NCI-H774 (cell line): ENCODE measurements around the gene OR10Z1.

ENCODE experiments used
- DNase-seq: peaks from one replicate; lab custom pipeline; 2025; lab: John Stamatoyannopoulos, UW

The OR10Z1 gene, protein sequence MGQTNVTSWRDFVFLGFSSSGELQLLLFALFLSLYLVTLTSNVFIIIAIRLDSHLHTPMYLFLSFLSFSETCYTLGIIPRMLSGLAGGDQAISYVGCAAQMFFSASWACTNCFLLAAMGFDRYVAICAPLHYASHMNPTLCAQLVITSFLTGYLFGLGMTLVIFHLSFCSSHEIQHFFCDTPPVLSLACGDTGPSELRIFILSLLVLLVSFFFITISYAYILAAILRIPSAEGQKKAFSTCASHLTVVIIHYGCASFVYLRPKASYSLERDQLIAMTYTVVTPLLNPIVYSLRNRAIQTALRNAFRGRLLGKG

GRCh38 chr1:158604968-158605367, at the start of gene OR10Z1:
OR10Z1 (plus strand) TSS chr1:158605268; CDS start chr1:158606439, 1,171 bp downstream.
- DNase-seq: no peak

GRCh38 chr1:158559696-158560095, 45.4 kb upstream of the OR10Z1 start:
- DNase-seq: no peak

DNA sequence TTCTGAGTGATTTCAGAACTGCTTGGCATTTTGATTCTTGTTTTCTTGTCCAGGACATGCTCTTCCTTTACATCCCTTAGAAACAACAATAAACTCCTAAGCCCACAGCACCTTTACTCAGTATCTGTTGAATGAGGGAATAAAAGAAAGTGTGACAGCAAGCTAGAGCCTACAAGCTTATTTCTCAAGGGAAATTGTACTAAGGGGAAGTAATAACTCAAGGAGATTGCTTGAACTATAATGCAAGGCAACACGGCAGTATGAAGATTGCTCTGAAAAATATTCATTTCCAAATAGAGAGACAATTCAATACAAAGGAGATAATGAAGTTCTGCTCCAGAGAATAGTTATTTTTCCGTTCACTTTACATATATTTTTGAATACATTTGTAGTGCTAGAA, 41.2 kb upstream of the OR10Z1 start:
- no peak for DNase-seq

DNA sequence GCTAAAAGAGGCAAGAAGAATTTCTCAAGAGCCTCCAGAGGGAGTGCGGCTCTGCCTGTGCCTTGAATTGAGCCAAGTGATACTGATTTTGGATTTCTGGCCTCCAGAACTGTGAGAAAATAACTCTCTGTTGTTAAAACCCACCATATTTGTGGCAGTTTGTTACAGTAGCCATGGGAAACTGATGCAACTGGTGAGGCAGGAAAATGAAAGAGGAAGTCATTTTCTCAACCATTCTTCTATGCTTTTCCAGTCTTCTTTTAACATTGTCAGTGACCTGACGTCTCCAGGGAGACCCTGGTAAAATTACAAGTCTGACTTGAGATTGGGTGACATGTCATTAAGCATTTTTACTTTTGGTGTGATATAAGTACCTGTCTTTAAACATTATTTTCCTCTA, 40.5 kb upstream of the OR10Z1 start:
- no peak for DNase-seq

- DNase-seq: no peak
Observed at GRCh38 chr1:158570480-158570879, 34.6 kb upstream of the OR10Z1 start, which contains the start of gene OR6P1. OR6P1 (minus strand) TSS chr1:158570580; CDS start chr1:158563604, 6,976 bp downstream.

DNA sequence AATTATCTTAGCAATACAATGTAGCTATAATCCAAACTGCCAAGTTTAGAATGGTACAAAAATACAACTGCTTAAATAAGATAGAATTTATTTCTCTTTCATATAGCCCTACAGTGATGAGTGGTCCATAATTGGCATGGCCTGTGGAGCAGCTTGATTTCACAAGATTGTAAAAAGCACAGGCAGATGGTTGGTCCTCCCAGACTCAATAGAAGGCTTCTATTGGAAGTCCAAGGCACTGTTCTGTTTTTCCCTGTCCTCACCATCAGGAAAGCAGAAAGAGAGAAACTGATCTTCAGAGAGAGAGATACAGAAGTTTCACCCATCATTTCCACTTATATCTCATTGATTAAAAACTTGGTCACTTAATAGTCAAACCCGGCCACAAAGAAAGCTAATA, 32.8 kb upstream of the OR10Z1 start:
- no peak for DNase-seq

- DNase-seq: no peak
Observed at GRCh38 chr1:158577561-158577960, 27.5 kb upstream of the OR10Z1 start.

DNA sequence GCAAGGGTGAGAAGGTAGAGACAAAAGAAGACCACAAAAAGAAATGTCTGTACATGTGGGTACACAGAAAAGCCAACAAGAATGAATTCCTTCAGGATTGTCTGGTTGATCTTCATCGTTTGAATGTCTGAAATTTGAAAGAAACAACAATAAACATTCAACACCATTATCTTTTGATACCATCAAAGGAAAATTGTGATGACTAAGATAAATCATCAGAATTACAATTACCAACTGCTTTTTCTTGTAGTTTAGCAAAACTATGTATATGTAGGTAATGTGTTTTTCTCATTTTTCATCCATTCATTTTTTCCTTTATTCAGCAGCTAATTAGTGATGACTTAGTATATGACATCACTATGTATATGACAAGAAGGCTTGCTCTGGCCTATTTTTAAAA, 25.3 kb upstream of the OR10Z1 start, which contains the start of gene OR10X1:
TSS of gene OR10X1 (minus strand) at position 167 of the 400 bp plus-strand sequence. CDS start at position 167, 0 bp downstream.
- DNase-seq: no peak

GRCh38 chr1:158583962-158584361, 21.1 kb upstream of the OR10Z1 start:
- no peak for DNase-seq

DNA sequence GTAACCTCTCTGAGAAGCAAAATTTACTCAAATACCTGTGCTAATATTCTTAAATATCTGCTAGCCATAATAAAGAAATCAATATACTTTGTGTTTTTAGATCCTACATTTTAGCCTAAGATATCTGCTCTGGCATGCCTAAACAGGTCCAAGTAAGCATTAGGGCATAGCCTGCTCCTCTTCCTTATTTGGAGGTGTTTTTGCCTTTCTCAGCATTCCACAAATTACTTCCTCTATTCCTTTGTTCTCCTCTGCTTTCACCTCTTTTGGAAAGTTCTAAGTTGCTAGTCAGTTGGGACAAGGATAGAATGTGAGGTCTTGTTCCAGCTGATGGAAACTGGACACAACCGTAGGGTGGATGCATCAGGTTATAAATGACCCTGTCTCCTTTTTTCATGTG, 18.1 kb upstream of the OR10Z1 start:
- DNase-seq: no peak

DNA sequence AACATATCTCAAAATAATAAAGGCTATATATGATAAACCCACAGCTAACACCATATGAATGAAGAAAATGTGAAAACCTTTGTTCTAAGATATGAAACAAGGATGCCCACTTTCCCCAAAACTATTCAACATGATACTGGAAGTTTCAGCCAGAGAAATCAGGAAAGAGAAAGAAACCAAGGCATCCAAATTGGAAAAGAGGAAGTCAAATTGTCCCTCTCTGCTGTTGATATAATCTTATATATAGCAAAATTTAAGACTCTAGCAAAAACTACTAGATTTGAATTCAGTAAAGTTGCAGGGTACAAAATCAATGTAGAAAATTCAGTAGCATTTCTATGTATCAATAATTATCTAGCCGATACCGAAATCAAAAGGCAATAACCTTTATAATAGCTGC, 4.3 kb upstream of the OR10Z1 start:
- DNase-seq: no peak

DNA sequence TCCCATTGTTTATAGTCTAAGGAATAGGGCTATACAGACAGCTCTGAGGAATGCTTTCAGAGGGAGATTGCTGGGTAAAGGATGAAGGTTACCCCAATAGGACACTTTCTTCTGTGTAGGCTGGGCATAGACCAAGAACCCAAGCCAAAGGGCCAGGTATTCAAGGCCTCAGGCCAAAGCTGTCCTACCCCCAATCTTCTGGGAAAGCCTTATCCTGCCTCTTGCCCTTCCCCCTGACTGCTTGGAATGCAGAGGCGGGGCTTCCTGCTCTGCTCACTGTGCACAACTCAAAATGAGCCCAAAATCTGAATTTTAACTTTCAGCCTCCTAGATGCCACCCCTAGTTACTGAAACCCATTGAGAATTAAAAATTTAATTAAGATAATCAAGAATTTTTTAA, 2.2 kb downstream of the OR10Z1 start:
- no peak for DNase-seq

- DNase-seq: no peak
Observed at GRCh38 chr1:158611916-158612315, 6.8 kb downstream of the OR10Z1 start.

DNA sequence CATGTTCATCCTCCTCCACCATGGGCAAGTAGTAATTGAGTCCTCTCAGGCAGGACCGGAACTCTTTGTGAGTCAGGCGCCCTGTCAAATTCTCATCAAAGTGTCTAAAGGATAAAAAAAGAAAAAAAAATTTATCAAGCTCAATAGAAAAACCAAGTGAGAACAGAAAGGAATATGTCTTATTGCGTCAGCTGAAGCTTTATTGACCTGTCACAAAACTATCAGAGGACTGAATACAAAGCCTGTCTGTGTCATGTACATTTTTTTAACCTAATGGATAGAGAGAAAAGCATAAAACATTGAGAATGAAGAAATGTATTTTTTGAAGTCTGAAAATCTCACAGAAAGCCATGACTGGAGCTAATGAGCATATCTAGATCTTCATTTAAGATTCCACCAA, 8.7 kb downstream of the OR10Z1 start:
- no peak for DNase-seq

DNA sequence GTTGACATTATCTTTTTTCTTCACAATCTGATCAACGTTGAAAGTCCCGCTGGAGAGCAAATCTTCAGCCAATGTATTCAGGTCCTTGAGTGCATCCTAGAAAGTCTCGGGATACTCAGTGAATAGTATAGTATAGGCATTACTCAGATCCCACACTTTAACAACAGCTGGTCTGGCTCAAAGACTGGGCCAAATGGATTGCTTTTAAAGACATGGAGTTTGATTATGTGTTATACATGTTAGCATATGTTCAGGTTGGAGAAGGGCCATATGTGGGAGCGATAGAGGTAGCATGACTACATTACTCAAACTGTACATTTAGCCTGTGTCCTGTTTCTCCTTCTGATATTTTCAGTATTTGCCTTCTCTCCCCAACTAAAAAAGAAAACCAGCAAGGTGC, 33.1 kb downstream of the OR10Z1 start:
- no peak for DNase-seq

GRCh38 chr1:158638904-158639303, 33.8 kb downstream of the OR10Z1 start:
- no peak for DNase-seq

DNA sequence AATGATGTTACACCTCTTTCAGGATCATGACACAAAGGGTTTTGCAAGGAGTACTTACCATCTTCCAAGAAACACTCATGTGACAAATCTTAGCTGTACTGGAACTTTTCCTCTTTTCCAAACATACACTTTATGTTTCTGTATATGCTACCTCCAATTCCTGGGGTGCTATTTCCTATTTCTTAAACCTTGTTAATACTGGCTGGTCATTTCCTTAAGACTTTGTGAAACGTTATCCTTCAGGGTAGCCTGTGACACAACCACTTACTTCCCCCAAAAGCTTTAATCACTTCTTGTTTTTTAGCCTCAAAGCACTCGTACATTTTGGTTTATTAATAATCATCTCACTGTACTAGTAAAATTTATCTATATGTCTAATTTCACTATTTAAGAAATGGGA, 39.4 kb downstream of the OR10Z1 start:
- no peak for DNase-seq

DNA sequence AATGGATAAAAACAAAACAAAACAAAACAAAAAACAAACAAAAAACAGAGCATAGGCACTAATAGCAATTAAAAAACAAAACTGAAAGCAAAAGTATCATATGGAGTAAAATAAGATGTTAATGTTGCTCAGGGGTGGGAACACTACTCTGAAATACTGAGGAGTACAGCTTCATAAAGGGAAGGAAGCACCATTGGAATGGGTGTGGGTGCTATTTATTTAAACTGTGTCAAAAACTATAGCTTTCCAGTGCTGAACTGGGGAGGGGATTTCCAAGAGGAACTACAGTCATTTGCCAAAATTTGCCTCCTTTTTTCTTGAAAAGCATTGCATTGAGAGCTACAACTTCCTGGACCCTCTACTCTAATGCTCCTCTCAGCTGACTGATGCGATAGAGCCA, 41.4 kb downstream of the OR10Z1 start:
- no peak for DNase-seq

GRCh38 chr1:158649052-158649451, 44.0 kb downstream of the OR10Z1 start:
- DNase-seq: no peak

DNA sequence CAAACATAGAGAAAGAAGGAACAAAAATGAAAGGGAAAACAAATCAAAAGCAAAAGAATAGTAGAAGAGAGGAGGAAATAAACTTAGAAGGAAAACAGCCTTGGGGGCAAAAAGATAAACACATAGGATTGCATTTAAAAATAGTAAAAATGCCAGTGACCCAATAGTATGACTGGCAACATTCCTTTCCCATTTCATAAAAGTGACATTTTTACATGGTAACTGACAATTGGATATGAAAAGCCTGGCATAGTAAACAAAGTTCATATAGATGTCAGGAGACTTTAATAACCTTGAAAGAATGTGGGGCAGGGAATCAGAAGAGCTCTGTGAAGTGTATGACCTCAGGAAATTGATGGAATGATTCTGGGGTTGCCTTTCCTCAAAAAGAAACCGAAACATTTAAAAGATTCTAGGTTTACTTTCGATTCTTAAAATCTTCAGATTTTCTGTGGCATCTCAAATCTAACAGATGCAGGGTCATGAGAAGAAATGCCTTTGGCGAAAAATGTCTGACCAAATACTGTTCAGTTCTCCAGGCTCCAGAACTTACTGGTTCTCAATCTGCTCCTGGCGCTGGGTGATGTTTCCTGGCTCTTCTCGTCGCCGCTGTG, 47.8 kb downstream of the OR10Z1 start:
- DNase-seq: no peak

DNA sequence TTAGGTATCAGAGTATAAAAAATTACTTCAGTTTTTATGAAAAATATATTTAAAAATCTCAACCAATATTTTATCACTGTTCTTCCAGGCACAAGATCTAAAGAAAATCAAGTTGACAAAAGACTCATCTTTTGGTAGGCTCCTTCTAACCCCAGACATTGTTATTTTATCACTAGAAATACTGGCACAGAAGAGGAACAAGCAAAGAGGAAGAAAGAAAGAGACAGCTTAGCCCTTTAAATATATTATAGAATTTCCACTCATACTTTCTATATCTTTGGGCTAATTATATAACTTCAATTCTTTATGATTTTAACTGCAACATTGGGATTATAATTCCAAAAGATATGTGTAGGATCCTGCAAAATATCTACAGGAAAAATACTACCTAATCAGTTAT, 49.0 kb downstream of the OR10Z1 start:
- DNase-seq: no peak

- DNase-seq: no peak
Observed at GRCh38 chr1:158654571-158654970, 49.5 kb downstream of the OR10Z1 start.
